Stimulated activated CD4-positive, alpha-beta T cell treated with anti-CD3 and anti-CD28 coated beads, Interleukin-2, amount 100 ng/mL, for 4 hours (primary cell): ENCODE data around the gene TST.
"Not testable (repeated sequence)": the region's sequence is repeated elsewhere in the genome, so short reads cannot be mapped to it uniquely, and the experiment has no call there.

ENCODE experiments used
- DNase-seq: peaks from one replicate; pipeline ENCODE4 v3.0.0-alpha.2; 2020; ENCODE audit warnings: low read depth

TST gene

DNA sequence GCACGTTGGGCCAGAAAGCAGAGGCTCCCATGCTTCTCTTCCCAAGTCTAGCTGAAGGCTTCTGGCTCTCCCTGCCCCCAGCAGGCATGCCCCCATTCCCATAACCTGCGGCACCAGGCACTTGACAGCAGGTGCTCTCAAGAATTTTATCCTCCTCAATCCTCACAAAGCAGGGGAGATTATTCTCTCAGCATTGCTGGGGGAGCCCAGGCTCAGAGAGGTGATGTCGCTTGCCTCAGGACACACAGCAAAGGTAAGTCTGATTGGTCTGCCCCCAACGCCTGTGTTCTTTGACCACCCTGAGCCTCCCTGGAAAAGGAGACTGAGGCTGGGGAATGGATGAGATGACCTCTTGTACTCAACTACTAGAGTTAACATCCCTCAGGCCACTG lies 4.8 kb downstream of the TST start:
- no peak for DNase-seq

DNA sequence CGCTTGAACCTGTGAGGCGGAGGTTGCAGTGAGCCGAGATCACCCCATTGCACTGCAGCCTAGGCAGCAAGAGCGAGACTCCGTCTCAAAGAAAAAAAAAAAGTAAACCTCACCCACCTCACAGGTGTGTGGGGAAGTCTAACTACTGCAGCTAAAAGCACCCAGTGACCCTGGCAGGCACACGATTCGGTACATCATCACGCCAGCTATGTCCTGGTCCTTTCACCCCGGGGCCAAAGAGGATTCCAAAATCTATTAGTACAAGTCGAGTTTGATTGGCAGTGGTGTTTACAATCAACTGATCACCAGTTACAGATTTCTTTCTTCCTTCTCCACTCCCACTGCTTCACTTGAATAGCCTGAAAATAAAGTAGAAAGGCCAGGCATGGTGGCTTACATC lies 6.3 kb downstream of the TST start:
- DNase-seq, result no peak

DNA sequence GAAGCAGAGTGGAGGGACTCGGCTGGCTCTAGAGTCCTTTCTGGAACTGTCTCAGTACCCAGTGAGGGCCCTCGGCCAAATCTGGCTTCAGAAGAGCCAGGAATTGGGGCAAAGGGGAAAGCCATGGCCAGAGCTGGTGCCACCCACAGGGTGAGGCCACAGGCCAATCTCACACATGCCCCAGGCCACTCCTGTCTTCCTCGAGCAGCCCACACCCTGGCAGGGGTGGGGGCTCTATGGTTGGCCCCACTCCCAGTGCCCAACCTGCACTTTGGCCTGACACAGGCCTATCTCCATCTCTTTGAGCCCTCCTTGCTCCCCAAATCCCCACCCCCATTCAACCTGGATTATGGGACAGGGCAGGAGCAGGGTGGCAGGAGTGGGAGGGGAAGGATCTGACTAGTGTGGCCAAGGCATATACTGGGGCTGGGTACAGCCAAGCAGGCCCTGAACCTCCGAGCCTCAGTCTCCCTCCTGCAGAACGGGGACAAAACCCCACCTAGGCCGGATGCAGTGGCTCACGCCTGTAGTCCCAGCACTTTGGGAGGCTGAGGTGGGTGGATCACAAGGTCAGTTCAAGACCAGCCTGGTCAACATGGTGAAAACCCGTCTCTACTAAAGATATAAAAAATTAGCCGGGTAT lies 6.9 kb downstream of the TST start:
- DNase-seq, result no peak

DNA sequence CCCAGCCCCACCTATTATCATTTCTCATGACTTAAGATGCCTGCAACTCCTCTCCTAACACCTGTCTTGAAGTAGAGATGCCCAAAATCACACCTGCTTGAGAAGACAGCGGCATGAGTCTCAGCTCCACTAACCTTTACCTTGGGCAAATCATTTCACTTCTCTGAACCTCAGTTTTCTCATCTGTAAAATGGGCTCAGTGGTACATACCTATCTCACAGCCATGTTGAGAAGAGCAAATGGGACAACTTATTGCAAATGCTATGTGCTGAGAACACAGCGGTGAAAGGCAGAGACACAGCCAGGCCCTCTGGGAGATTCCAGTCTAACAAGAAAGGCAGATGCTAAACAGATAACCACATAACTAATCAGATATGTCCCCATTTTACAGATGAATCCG lies 7.8 kb downstream of the TST start:
- no peak for DNase-seq

DNA sequence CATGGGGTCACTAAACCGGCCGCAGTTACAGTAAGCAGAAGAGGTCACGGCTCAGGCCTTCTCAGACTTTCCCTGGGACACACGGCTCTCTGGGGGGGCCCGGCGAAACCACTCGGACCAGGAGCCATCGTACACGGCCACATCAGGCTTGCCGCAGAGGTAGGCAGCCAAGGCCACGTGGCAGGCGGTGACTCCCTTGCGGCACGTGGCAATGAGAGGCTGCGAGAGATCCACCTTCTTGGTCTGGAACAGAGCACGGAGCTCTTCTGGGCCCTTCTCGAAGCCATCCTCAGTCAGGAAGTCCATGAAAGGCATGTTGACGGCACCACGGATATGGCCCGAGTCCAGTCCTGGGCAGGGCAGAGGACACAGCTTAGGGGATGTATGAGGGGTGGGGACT lies 8.3 kb downstream of the TST start:
- no peak for DNase-seq

DNA sequence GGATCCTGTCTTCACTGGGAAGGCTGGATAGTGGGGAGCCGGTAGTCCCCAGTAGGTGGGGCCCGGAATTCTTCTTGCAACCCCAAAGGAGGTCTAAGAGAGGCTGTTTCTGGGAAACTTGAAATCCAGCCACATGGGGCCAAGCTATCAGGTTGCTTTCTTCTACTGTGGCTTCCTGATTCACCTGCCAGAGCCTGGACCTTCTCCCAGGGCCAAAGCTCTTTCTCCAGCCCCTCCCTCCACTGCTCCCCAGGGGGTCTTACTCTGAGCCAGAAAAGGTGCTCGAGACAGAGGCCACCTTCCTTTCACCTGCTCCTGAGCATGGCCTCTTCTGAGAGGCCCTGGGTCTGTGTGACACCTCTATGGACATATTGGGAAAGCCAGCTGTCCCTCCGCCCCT lies 9.1 kb downstream of the TST start:
- no peak for DNase-seq

DNA sequence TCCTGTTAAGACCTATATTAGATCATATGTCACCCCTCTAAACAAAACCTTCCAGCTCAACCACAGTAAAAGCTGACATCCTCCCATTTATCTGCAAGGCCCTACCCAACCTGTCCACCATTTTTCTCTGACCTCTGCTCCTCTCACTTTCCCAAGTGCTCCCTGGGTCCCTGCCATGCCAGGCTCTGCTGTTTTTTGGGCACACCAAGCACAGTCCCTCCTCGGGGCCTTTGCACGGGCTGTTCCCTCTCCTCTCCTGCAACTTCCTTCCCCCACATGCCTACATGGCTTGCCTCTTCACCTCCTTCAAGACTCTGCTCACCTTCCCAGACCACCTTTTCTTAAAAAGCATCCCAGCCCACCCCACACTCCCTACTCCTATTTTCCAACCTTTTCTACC lies 9.8 kb downstream of the TST start:
- DNase-seq, result no peak

DNA sequence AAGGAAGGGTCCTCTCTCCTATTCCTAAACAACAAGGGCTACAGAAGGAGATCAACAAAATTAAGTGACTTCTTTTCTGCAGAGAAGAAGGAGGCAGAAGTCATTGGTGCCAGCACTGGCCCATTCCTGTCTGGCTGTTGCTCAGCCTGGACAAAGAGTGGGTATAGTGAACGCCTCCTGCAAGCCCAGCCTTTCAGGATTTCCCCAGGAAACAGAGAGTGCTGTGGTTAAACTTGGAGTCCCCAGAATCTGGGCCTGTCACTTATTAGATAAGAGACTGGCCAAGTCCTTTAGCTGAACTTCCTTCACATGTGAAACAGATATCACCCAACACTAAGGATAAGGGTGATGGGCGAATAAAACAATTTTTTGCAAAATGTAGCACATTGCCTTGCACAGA lies 10.9 kb downstream of the TST start:
- no peak for DNase-seq

DNA sequence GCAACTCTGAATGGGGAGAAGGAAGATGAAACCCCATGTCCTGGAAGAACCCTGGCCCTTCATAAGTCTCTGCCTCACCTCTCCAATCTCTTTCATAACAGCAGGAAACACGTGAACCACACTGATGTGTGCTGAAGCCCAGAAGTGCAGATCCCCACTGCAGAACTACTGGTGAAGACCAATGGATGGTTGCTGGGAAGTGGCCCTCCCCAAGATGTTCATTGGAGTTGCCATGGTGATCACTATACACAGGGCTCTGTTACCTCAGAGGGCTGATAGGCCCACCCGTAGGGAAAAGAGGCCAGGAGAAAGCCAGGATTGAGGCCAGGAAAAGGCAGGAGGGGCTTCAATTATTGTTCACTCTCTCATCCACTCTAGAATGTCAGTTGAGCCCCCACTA lies 11.6 kb downstream of the TST start:
- DNase-seq, result no peak

DNA sequence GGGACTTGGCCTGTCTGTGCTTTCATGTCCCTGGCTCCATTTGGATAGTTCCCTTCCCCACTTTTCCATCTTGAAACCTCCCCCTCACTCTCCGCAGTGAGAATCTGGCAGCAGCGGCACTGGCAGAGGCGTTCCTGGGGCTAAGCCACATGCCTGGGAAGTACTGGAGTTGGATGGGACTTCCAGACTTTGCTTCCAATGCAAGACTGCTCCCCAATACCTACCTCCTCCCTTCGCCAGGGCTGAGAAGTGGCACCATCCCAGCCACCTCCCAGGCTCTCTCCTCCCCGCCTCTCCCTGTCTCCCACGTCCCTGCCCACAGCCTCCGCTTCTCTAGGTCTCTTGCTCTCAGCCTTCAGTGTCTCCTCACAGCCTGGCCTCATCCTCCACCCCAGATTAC lies 16.6 kb downstream of the TST start:
- DNase-seq, result no peak

DNA sequence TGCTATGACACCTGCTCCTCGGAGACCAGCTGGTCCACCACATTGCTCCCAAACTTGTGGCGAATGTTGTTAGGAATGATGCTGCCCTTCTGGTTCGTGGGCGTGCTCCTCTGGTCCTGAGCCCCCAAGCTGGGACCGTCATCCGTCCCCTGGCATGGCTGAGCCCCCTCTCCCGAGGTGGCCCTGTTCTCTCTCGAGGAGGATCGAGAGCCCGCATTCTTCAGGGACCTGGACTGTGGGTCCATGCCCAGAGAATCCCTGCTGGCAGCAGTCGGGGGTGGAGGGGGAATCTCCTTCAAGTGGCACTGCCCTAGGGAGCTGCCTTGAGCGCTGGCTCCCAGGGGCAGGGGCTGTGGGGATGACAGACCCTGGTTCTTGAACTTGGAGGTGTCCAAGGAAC lies 17.4 kb downstream of the TST start:
- no peak for DNase-seq

DNA sequence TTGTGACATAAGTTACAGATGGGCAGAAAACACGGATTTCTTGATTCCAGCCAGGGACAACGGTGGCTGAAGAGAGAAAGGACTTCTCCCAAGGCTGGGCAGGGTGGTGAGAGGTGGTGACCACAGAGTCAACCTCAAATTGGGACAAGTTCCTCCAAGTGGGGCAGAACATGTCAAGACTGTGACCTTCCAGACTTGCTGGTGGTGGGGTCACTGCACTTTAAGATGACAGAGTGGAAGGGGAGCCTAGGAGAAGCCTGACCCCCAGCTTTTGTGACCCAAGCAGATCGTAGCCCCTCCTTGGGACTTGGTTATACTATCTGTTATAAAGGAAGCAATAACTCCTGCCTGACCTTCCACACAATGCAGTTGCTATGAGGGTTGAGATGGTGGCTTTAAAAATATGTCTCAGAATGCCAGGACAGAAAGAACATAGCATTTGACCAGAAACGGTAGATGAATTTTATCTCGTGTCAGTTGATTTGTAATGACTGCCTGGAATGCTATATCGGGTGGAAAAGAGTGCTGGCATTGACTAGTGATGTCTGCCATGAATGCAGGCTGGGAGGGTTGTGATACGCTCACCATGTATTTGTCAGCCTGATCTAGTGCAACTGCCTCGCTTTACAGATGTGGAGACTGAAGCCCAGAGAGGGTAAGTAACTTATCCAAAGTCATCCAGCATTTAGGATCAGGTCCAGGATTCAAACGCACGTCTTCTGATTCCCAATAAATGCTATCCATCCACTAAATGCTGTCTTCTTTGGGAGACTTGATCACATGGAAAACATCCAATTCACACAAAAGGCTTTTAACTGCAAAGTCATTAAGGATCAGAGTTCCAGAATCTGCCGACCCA lies 18.3 kb downstream of the TST start:
- no peak for DNase-seq

DNA sequence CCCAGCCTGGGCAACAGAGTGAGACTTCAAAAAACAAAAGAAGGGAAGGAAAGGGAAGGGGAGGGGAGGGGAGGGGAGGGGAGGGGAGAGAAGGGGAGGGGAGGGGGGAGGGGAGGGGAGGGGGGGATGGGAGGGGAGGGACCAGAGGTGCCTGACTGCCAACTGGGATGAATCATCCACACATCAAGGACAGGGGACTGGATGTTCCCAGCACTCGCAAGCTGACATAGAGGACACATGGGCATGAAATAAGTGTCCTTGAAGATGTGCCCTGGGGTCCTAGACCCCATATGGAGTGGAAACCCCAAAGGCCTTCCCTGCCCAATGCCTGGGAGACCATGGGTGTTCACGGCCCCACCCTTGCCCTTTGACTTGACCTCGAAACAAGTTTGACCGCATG lies 19.8 kb downstream of the TST start:
- no peak for DNase-seq

DNA sequence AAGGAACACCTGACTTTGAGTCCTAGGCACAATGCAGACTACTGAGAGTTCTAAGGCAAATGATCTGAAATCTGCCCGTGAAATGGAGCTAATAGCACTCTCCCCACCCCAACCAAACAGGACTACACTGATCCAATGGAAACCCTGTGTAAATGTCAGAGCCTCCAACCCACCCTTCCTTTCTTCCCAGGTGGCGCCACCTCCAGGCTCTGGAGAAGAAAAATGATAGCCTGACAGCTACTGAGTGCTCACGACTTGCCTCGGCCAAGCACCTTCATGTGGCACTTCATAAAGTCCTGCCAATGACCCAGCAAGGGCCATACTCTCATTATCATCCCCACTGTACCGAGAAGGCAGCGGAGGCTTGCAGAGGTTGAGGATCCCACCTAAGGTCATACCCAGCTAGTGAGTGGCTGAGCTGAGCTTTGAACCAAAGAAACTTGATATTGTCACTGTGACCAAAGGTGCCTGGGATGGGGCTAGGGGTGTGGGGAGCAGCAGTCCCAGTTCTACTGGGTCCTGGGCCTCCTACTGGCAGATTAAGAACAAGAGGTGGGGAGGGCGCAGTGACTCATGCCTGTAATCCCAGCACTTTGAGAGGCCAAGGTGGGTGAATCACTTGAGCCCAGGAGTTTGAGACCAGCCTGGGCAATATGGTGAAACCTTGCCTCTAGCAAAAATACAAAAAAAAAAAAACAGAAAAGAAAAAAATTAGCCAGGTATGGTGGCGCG lies 20.5 kb downstream of the TST start:
- DNase-seq, result no peak

DNA sequence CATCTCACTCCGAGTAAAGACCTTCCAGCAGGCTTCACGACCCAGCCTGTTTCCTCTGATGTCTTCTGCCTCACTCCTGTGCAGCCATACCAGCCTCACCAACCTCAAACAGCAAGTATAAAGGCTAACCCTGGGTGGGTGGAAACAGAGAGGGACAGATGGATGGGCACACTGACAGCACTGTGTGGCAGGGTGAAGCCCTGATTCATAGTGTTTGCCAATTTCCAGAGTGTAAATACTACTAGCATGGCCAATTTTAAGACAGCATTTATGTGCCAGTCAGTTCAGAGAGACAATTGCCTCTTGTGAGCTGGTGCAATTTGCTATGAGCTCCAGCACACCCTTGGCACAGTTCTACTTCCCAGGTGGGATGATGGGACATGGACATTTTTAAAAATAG lies 21.5 kb downstream of the TST start:
- DNase-seq, result no peak

DNA sequence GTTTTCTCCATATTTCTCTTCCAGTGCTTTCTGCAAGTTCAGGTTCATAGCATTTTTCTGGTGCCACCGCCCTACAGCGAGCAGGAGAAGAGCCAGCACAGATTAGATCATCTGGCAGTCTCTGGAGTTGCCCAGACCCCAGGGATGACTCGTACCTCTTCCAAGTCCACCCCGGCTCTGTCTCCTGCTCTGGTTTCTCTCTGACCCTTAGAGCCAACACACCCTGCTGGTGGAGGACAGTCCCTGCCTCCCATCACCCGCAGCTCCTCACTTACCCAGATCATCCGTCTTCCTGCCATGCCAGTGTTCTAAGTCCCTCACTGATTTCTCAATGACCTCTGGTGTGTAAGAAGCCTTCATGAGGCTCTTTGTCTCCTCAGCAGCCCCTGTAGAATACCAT lies 28.0 kb downstream of the TST start:
- no peak for DNase-seq

DNA sequence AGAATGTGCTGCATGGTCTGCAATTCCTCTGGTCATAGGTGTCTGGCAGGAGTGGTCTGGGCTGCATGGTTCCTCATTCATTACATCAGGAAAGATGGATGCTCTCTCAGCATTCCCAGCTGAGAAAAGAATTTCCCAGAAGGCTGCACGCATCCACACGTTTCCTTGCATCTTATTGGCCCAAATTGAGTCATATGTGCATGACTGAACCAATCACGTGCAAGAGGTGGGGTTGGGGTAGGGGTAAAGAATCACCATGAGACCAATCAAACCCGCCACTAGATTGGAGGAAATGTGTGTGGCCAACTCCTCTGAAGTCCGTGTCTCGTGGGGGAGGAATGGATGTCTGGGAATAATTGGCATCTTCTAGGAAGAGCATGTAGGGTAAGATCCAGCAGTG lies 28.8 kb downstream of the TST start:
- DNase-seq, result no peak

DNA sequence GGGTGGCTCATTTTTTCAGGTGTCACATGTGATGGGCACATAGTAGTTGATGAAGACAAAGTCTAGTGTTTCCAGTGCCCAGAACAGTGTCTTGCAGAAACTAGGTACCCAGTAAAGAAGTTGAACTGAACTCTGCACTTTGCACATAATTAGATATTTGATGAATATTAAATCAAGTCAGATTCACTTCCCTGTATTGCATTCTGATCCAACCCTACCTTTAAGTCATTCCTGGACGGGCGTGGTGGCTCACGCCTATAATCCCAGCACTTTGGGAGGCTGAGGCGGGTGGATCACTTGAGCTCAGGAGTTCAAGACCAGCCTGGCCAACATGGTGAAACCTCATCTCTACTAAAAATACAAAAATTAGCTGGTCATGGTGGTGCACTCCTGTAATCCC lies 30.2 kb downstream of the TST start:
- not testable (repeated sequence) for DNase-seq

DNA sequence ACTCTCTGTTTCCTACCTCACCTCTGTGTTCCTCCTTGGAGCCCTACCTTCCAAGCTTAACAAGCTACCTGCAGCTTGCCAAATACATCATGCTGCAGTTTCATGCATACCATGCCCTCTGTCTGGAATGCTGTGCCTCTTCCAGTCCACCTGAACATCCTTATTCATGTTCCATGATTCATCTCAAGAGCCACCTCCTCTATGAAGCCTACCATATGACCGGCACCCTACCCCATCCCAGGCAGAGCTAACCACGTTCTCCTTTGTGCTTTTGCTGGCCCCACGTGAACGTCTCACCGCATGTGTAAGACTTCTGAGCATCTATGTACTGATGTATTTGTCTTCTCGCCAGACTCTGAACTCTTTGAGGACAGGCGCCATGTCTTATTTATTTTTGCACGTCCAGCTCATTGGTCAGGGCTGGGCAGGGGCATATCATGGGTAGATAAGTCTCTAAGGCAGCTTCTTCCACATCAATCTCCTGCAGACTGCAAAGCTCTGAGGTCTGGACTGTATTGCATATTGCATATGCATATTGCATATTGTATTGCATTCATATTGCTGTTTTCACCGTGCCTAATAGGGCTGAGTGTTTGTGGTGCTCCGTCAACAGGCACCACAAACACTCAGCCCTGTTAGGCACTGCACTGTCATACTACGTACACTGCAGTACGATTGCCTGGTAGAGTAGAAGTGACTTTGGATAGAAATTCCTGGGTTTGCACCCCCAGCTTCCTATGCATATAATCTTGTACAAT lies 31.0 kb downstream of the TST start:
- DNase-seq, result no peak

DNA sequence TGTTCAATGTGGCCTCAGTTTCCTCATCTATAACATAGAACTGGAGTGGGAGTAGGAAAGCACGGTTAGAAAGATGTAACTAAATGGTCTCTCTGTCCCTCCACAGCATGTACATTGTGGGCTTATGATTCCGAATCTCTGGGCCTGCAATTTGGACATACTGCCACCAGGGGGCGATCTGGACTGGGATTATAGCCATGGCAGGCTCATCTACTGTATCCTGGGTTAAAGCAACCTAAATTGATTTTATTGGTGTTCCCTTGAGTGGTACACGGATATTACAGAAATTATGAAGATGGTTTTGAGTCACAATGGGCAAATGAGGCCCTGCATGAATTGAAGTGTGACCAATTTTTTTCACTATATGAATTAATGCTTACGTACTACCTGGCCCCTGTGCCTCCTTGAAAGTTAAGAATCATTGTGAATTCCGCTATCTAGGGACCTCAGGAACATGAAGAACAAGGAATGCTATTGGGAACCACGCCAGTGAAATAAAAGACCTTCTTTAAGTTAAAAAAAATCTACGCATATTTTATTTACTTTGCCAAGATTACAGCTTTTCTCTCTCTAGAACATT lies 32.9 kb downstream of the TST start:
- DNase-seq, result no peak

DNA sequence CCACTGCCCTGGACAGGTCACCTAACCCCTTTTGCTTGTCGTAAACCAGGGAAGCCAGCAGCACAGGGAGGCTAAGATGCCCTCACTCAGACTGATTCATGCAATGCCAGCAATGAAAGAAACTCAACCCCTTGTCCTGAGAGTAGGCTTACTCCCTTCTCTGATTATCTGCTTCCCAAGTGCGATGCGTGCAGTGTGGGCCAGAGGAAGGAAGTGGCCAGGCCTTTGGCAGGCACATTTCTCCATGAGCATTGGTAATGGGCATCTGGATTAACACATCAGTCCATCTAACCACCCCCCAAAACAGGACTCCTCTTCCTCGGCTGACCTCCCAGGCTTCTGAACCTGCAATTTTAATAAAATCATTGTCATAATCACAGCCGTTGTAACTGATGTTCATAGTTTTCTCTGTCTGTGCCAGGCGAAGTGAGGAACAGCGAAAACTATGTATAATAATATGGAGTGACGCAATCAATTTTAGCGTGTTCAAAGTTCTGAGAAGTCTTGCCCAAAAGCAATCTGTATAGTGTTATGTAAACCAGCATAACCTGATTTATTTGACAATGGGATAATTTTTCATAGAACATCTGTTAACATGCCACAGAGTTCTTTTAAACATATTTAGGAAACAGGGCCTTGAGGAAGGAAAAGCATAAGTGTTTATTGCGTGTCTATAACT lies 33.9 kb downstream of the TST start:
- DNase-seq, result no peak

DNA sequence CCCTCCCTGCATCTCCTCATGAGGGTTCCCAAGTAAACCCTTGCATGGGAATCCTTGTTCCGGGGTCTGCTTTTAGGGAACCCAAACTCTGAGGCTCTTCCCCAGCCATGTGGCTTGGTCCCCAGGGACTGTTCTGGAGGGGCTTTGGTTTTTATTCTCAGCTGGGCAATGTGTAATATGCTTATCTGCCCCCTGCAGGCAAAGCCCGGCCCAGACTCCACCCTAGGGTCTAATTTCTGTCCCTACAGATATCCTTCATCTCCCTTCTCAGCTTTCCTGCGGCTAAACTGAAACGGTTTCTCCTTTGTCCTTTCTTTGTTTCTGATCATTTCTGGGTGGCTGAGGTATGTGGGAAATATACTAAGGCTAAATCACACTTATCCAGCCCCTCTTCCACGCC lies 37.1 kb downstream of the TST start:
- DNase-seq, result no peak
